Esophagus muscularis mucosa (tissue), 4 donors: ENCODE results near the gene GUCA1C.

ENCODE experiments used
- EP300 ChIP-seq: sonication (generic); formaldehyde crosslinking; IDR thresholded peaks from one replicate; pipeline ENCODE4 v1.6.1; 2017; ENCODE audit warnings: antibody characterized with exemption
- POLR2A ChIP-seq: fragments of 450-650 bp; IDR thresholded peaks from one replicate; pipeline ENCODE4 v1.6.1; 2017; ENCODE audit warnings: antibody characterized with exemption, moderate library complexity, mild to moderate bottlenecking, low read depth
- TF ChIP-seq, protein P1 (sequence below), 3 experiments: fragments of 200-600 bp in 2 of 3; fragments of 450-650 bp in 1 of 3; sonication (generic) in 2 of 3; IDR thresholded peaks; one replicate each; pipeline ENCODE4 v1.5.1; 2017 to 2019; ENCODE audit warnings: antibody characterized with exemption in 3 of 3, mild to moderate bottlenecking in 2 of 3, moderate library complexity in 1 of 3

DNA sequence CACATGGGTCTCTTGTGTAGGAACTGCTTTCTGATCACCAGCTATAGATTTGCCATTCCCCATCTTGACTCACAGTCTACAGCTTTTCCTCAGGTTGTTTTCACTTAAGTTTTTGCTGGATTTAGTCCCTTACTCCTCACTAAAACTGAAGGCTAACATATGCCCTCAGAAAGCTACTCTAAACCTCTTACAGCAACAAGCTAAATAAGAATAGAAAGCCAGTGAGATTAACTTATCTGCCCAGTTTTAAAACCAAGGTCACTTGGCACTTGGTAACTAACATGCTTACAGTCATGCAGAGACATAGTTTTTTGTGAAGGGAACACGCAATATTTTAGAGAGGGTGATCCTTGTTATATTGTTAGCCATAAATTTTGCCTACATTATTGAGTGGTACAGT is at the start of gene GUCA1C:
- TF ChIP-seq, protein P1, sequence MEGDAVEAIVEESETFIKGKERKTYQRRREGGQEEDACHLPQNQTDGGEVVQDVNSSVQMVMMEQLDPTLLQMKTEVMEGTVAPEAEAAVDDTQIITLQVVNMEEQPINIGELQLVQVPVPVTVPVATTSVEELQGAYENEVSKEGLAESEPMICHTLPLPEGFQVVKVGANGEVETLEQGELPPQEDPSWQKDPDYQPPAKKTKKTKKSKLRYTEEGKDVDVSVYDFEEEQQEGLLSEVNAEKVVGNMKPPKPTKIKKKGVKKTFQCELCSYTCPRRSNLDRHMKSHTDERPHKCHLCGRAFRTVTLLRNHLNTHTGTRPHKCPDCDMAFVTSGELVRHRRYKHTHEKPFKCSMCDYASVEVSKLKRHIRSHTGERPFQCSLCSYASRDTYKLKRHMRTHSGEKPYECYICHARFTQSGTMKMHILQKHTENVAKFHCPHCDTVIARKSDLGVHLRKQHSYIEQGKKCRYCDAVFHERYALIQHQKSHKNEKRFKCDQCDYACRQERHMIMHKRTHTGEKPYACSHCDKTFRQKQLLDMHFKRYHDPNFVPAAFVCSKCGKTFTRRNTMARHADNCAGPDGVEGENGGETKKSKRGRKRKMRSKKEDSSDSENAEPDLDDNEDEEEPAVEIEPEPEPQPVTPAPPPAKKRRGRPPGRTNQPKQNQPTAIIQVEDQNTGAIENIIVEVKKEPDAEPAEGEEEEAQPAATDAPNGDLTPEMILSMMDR (IDR thresholded peaks at IDR 0.05), result no peak
- TF ChIP-seq POLR2A (no peak), EP300 (no peak)
